Measurements from ENCODE around the gene MID1.

Gene MID1

DNA sequence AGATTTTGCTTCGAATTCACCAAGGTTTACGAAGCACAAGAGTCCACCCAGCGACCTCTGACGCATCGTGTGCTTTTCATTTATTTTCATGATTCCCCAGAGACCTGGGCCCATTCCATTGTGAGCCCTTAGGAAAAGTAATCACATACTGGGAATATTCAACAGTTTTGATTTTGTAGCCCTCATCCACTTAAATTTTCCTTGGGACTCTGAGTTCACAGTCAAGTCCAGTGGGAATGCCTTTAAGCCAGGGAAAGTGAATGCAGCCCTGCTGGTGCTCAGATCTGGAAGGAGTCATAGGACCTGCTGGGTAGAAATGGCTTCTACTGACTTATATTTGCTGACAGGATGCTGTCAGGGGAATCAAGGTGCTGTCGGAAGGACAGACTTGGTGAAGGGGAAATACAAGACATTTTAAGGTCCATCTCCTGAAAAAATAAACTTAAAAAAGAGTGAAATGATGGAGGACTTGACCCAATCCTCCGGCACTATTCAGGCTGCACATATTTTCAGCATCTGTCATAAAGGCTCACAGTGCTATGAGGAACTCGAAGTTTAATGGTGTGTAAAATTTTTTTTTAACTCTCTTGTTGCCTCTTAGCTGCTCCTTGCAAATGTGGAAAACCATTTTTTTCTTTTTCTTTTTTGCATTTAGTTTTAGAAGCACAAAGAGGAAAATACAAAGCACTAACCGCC, 204.9 kb downstream of the MID1 start:
- Histone ChIP-seq H3K27ac (no peak overlapping the region), H3K27me3 (no peaks in the 10 kb centered on the region), H3K9me3 (no peaks in the 10 kb centered on the region), H3K36me3 (no peaks in the 10 kb centered on the region), H3K4me1 (peaks cover 0 to 10% (median 0%) of the 10 kb centered on the region in 4 donors), H3K4me3 (no peak overlapping the region)
- DNase-seq, result no peak
- intact Hi-C loops (cut with DNase I; ENCODE audit: low total_unique reads), result no loop called here
- no peak for TF ChIP-seq CTCF (IDR thresholded peaks at IDR 0.05)

DNA sequence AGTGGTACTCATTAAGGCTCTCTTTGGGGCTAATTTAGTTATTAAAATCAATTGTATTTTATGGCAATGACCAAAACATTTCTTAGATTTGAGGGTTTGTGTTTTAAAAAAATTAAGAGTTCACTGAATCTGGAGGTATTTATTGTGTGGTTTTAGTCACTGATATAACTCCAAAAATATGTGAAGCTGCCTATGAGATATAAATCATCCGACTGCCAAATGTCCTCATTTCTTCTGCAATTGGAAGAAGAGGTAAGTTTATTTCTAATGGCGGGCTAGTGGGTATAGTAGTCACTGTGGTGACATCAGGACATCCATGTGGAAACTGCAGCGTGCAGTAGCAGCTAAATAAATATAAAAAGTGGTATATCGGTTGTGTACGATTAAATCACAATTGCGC, 205.5 kb downstream of the MID1 start:
- H3K27me3 ChIP-seq, result no peaks in the 10 kb centered on the region
- H3K9me3 ChIP-seq, result no peaks in the 10 kb centered on the region
- intact Hi-C loops (cut with DNase I; ENCODE audit: low total_unique reads), result no loop called here
- DNase-seq, result no peak
- H3K27ac ChIP-seq, result no peak overlapping the region
- no peak for TF ChIP-seq CTCF (IDR thresholded peaks at IDR 0.05)
- H3K36me3 ChIP-seq, result no peaks in the 10 kb centered on the region
- H3K4me3 ChIP-seq, result no peak overlapping the region
- H3K4me1 ChIP-seq, result peaks cover 0 to 10% (median 0%) of the 10 kb centered on the region in 4 donors

DNA sequence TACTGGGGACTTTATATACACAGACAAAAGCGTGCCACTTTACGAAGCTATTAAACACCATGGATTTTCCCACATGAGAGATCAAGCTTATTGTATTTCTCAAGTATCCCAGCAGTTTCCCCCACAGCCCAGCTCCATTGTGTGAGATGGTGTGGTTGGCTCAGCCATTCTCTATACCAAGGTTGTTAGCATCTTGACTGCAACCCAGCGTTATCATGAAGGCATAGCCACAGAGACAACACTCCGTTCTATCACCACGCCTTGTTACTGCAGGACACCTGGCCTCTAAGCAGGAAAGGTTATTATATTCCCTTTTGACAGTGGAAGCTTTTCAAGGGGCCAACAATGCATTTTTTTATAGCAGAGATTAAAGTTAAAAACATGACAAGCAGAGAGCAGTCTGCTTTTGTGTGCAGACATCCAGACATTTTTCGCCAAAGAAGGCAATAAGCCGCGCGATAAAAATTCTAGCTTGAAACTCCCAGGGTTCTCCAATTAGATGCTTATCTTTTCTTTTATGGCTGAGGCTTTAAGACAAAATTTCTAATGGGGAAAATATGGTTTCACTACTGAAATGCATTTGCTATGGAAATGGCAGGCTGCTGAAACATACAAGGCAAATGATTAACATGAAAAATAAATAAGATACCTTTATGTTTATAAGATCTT, 206.1 kb downstream of the MID1 start:
- Histone ChIP-seq H3K36me3 (no peaks in the 10 kb centered on the region), H3K27me3 (no peaks in the 10 kb centered on the region), H3K9me3 (no peaks in the 10 kb centered on the region), H3K4me1 (peaks cover 0 to 10% (median 0%) of the 10 kb centered on the region in 4 donors), H3K4me3 (no peak overlapping the region), H3K27ac (no peak overlapping the region)
- intact Hi-C loops (cut with DNase I; ENCODE audit: low total_unique reads), result no loop called here
- TF ChIP-seq CTCF (IDR thresholded peaks at IDR 0.05), result no peak
- no peak for DNase-seq

DNA sequence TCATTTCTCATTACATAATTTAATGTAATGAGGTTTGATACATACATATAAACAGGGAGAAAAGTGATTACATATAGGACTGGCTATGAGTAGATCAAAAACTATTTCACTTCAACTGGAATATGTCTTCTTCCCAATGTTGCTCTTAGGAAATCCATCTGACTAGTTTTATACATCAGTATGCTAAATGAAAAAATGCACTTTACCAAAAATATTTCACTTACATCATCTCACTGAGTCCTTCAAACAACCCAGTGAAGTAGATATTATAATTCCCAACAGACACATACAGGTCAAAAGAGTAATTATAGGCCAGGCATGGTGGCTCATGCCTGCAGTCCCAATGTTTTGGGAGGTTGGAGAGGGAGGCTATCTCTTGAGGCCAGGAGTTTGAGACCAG, 215.9 kb downstream of the MID1 start:
- H3K4me3 ChIP-seq, result no peak overlapping the region
- H3K27me3 ChIP-seq, result no peaks in the 10 kb centered on the region
- intact Hi-C loops (cut with DNase I; ENCODE audit: low total_unique reads), result no loop called here
- no peak for TF ChIP-seq CTCF (IDR thresholded peaks at IDR 0.05)
- DNase-seq, result no peak
- no peaks in the 10 kb centered on the region for H3K9me3 ChIP-seq
- H3K27ac ChIP-seq, result no peak overlapping the region
- no peaks in the 10 kb centered on the region for H3K36me3 ChIP-seq
- H3K4me1 ChIP-seq, result no peaks in the 10 kb centered on the region

GRCh38 chrX:10401239-10401638, 219.1 kb downstream of the MID1 start:
- H3K4me3 ChIP-seq, result no peak overlapping the region
- DNase-seq, result no peak
- no peaks in the 10 kb centered on the region for H3K4me1 ChIP-seq
- intact Hi-C loops (cut with DNase I; ENCODE audit: low total_unique reads), result no loop called here
- H3K36me3 ChIP-seq, result no peaks in the 10 kb centered on the region
- no peak overlapping the region for H3K27ac ChIP-seq
- no peaks in the 10 kb centered on the region for H3K9me3 ChIP-seq
- H3K27me3 ChIP-seq, result no peaks in the 10 kb centered on the region
- TF ChIP-seq CTCF (IDR thresholded peaks at IDR 0.05), result no peak
